GM19463 (cell line): ENCODE results near the gene TOX2.

Experiments
- ATAC-seq: cut with Tn5 transposase; IDR thresholded peaks from one replicate; pipeline ENCODE4 v1.9.1; 2021; ENCODE audit warnings: mild to moderate bottlenecking, moderate library complexity; ENCODE audit not compliant: unreplicated experiment

The TOX2 gene

DNA sequence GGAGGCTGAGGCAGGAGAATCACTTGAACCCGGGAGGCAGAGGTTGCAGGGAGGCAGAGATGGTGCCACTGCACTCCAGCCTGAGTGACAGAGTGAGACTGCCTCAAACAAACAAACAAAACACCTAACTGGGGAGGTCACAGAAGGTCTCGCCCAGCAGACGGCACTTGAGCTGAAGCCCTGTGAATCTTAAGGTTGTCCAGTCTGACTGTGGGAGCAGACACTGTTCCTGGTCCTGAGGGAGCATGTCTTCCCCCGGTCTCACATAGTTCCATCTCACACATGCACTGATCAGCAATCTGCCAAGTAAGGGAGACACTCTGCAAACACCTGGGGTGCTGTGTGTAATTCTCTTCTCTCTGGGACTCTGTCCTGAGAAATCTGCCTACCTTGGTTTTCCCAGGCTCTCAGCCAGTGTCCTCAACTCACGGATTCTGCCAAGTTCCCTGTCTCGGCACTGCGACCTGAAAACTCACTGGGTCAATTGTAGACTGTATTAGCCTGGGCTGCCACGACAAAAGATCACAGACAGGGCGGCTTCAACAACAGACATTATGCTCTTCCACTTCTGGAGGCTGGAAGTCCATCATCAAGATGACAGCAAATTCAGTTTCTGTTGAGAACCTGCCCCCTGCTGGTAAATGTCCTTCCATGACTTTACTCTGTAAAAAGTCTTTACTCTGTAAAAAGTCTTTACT is 178.0 kb downstream of the TOX2 start:
- ATAC-seq = no peak

DNA sequence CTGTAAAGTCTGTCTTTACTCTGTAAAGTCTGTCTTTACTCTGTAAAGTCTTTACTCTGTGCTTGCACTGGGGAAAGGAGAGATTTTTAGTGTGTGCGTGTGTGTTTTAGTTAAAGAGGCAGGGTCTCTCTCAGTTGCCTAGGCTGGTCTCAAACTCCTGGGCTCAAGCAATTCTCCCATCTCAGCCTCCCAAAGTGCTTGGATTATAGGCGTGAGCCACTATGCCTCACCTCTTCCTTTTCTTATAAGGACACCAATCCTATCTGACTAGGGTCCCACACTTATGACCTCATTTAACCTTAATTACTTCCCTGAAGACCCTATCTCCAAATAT is 178.6 kb downstream of the TOX2 start:
- ATAC-seq = no peak

DNA sequence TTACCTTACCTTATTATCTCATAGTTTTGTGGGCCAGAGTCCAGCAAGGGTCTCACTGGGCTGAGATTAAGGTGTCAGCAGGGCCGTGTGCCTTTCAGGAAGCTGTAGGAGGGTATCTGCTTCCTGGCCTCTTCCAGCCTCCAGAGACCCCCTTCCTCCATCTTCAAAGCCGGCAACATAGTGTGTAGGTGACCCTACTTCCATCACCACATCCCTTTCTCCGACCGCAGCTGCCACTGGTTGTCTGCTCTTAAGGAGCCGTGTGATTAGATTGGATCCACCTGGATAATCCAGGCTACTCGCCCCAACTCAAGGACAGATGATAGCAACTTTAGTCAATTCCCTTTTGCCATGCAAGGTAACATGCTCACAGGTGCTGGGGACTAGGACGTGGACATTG is 181.2 kb downstream of the TOX2 start:
- ATAC-seq = no peak

DNA sequence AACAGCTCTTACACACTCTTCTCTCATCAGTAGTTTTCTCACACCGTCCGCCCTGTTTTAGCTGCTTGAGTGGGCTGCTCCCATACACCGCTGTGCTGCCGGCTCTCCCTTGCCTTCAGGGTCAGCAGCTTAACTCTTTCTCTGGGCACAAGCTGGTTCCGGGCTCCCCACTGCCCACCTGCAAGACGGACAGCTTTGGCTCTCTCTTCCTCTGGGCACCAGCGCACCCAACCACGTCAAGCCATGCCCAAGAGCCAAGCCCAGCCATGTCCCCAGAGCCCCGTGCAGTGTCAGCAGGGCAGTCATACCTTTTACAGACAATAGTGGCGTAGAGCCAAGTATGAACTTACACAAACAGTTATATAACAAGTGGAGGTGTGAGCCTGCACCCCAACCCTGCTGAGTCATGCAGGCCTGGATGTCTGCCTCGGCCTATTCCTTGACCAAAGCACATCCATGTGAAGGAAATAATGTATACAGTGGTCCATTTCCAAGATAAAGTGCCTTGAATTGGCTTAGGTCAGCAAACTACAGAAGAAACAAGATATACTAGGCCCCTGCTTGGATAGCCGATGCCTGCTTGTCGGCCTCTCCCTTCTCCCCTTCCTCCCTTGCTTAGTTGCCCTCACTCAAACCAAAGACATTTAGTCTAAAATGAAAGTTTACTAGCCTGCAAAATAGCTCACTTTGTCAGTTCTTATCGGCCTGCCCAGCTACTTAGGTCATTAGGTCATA is 183.0 kb downstream of the TOX2 start:
- no peak for ATAC-seq

DNA sequence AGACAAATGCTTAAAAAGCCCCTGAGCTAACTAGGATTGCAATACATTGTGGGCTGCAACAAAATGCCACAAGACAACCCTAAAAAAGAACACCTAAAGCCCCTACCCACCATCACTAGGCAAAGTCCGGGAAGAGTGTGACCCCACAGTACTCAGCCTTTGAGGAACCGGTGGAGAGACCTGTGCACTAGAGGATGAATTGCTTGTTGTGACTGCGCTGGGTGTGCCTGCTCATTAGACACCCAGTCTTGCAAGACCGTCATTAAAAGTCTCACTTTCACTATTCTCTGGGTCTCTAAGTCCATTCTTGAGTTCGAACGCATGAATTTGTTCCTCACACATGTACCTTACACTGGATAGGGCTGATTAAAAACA is 183.6 kb downstream of the TOX2 start:
- ATAC-seq = no peak

DNA sequence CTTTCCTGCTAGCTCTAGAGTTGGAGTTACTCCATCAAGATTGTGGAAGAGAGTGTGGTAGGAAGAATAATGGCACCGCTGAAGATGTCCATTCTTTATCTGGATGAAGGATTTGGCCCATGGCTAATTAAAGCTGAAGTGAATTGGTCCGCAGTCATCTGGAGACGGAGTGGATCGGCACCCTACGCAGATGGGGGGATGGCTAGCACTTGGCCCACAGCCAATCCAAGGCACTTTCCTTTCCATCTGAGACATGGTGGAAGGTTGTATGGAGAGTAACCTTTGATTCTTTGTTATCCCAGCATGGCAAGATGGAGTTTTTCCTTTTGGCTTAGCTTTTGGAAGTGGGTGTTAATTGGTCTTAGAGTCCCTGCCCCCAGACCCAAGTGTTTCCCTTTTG is 184.0 kb downstream of the TOX2 start:
- ATAC-seq = no peak

DNA sequence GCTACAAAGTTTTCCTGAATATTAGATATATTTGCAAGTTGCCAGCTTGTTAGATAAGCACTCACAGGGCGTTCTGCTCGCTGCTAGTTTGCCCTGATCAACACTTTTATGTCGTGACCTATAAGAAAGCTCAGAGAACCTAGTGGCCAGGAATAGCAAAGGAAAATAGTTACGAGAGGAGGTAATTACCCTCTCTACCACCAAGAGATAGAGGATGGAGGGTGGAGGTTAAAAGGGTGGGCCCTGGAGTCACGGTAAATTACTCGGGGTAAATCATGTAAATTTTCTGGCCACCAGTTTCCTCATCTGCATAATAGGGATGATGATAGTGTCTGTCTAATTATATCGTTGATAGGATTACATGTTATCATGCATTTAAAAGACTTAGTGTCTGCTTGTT is 185.2 kb downstream of the TOX2 start:
- ATAC-seq = no peak

DNA sequence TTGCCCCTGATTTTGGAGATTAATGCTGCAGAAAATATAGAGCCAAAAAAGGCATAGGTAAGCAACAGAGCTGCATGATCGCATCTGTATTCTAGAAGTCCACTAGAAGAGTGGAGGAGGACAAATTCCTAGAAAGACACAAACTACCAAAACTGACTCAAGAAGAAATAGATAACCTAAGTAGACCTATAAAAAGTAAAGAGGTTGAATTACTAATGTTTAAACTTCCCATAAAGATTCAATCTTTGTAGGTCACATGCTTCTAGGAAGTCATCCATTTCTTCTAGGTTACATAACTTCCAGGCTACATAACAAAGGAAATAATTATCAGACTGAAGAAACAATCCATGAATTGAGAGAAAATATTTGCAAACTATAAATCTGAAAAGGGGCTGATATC is 187.9 kb downstream of the TOX2 start:
- no peak for ATAC-seq

DNA sequence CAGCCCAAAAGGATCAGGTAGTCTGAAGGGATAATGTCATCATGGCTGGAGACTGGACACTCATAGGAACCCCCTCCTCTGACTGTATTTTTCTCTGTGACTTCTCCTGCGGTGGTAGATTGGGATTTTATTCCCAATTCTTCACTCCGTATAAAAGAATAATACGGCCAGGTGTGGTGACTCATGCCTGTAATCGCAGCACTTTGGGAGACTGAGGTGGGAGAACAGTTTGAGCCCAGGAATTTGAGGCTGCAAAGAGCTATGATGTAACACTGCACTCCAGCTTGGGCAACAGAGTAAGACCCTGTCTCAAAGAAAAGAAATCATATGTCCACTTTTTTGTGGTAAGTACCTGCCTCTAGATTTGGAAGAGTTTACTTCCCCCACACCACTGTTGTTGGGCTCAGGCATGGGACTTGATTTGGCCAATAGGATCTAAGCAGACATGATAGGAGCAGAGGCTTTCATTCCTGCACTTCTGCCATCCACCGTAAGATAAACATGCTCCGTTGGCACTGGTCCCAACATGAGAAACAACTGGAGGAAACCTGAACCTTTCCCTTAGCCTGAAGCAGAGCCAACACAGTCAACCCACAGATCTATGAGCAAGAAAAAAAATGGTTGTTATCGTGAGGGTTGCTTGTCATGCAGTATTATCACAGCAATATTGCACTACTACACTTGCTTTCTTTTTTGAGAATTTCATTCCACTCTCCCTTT is 190.3 kb downstream of the TOX2 start:
- no peak for ATAC-seq

DNA sequence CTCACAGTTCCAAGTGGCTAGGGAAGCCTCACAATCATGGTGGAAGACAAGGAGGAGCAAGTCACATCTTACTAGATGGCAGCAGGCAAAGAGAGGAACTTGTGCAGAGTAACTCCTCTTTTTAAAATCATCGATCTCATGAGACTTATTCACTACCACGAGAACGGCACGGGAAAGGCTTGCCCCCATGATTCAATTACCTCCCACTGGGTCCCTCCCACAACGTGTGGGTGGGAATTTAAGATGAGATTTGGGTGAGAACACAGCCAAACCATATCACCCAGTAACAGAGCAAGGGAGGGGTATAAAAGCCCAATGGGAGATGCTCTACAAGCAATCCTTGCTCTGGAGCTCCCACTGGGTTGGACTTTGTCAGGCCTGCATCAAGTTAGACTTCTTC is 192.0 kb downstream of the TOX2 start:
- ATAC-seq = no peak

DNA sequence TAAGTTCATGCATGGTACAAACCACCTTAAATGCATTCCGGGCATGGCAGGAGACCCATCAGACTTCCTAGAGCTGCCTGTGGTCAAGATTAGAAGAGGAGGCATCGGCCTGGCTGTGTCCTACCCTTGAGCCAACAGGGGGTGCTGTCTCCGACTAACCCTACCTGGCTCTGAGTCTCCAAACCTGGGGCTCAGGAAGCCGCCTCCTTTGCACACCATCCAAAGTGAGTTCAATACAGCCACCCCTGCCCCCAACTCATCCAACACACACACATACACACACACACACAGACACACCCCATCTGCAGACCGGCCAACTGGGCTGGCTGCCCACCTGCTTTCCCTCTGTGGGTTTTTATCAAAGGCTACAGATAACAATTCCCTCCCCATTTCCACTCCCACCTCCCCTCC is 195.3 kb downstream of the TOX2 start:
- ATAC-seq = no peak

DNA sequence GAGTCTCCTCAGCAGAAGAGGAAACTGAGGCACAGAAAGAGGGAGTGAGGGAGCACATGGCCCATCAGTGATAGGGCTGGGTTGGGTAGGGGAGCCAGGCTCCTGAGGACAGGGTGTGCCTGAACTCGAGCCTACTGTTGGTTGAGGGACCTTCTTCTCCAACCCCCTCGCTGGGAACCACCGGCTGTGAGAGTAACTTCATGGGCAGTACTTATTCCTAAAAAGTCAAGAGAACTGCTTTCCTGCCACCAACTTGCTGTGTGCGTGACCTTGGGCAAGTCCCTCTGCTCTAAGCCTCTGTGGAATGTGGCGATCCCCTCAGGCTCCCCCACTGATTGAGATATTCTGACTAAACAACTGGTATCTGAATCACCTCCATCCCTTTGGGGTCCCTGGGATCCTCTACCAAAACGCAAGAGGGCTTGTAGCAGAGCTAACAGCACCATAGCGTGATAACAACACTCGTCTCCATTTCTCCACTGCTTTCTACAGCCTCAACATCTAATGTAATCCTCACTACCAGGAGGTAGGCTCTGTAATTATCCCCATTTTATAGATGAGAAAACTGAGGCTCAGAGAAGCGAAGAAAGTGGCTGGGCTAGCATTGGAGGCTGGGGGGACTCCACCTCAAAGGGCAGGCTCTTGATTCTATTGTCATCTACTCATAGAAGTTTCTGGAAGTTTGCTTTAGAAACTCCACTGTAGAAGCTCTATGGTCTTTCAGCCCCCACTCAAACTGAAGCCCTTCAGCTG is 196.3 kb downstream of the TOX2 start:
- no peak for ATAC-seq

DNA sequence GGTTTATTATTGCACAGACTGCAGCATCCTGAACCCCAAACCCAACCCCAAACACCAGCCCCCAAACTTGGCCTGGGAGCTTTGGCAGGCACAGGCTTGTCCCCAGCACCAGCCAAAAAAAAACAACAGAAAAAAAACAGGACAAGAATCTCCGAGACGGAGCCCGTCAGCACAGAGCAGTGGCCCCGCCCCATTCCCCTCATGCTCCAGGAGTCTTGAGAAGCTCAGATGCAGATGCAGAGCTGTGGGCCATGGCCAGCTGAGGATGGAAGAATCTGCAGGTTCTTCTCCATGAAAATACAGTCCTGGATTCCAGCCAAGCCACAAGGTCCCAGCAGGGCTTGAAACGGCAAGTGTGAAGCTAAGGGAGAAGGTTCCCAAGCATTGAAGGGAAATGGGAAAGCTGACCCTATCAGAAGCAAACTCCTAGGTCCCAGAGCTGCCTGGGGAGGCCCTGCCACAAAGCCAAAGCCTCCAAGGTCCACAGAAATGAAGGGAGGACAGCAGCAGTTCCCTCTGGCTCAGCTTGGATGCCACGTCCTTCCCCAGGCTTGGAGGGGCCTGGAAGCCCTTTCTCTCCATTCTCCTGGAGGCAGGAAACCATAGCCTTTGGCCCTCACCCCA is 197.2 kb downstream of the TOX2 start:
- no peak for ATAC-seq

DNA sequence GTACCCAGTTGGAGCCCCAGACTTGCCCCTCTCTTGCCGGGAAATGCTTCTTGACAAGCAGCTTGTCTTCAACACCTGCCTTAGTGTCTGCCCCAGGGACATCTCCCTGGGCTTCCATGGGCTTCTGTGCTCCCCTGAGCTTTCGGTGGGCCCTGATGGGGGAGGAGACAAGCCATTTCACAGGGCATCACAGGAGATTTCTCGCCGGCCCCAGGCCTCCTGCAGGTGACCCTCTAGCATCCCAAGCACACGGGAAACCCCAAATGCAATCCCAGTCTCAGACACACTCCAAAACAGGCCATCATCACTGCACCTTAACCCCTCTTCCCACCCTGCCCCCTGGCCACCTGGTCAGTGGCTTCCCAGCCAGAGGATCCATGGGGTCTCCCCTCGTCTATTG is 197.8 kb downstream of the TOX2 start:
- ATAC-seq = no peak

DNA sequence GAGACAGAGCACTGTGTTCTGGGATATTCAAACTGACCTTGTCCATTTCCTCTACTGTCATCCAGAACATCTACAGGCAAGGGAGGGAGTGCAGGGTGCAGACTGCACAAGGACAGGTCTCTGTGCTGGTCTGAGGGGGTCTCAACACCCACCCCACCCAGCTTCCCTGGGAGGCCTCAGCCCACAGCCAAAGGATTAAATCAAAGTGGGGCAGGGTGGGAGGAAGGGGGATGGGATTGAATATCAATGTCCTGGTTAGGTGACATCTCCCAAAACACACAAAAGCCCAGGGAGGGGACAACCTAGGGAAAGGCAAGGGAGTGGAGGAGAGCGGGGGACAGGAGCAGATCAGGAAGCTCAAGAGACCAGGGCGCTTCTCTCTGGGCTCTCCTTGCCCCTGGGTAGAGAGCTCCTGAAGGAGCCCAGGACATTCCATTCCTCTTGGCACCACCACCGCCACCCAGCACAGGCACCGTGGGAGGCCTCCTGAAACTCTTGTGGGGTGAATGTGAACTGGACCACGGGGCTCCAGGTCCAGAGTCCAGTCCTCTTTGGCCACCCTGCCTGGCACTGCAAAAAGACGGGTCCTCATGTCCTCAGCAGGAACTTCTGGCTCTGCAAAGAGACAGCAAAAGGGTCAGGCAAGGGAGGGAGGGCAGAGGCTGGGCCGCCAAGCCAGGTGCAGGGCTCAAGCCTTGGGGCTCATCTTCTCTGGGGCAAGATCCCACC is 198.4 kb downstream of the TOX2 start:
- no peak for ATAC-seq

DNA sequence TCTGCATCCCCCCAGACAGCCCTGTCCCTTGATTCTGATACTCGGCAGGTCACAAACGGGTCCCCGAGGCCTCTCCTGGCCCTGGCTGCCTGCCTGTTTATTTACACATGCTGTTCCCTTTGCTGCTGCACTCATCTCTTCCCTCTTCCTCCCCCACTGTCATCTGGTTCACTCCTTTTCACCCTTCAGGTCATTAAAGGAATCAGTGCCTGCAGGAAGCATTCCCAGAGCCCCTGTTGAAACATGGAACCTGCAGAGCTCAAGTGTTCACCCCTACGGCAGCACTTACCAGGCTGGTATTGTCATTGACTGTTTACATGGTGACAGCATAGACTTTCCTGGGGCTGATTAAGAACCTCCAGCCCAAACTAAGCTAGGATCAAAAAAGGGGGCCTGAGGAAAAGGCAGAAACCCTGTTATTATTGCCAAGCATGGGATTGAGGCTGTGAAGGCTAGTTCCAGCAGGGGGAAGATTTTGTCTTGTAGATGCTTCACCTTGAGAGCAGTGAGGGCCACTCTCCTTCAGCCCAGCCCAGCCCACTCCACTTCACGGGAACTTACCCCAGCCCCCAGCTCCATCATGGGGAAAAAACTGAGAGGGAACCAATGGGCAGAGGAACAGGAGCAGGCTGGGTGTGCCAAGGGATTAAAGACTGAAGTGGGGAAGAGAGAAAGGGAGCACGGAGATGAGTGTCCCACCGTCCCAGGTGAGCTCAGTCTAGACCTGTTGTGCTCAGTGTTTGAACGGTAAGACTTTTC is 199.1 kb downstream of the TOX2 start:
- no peak for ATAC-seq

DNA sequence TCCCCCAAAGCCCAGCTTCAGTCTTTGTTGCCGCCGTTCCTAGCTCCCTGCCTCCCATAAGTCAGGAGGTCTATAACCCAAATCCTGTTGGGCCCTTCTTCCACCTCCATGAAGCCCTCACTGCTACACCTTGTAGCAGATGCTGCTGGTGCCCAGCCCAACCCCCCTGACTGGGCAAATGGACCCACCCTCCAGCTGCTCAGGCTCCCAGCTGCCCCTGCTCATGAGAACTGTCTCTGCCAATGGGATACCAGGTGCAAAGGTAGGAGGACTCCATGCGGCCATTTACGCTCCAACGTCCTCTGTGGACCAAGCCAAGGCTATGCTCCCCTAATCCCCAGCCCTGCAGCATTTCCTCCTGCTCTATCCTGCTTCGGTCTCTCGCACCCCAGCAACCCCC is 200.5 kb downstream of the TOX2 start:
- no peak for ATAC-seq

DNA sequence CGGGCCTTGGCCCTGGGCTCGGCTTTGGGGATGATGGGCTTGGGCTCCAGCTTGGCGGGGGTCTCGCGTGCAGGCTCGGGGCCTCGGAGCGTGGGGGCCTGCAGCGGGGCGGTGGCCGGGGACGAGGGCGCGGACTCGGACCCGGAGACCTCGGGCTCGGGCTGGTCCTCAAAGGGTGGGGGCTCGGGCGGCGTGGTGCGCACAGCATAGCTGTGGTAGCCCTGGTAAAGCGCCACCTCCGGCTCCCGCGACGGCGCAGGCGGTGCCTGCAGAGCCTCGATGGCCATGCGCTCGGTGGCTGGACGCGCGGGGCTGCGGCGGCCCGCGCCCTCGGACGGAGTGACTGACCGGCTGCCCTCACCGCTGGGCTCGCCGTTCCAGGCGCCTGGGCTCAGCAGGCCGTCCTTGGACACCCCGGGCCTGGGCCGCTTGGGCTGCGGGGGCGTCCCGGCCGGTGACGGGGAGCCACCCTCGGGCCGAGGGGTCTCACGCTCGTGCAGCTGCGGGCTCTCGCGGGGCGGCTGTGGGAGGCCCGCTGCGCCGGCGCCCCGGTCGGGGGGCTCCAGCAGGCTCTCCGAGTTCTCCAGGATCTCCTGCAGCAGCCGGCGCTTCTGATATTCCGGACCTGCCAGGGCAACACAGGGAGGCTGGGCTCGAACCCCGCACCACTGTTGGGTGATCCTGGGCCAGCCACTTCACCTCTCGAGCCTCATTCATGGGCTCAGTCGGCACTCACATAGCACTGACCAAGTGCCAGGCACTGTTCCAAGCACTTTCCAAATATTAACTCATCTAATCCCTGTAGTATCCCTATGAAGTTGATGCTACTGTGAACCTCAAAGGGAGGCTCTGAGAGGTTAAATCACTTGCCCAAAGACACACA is 201.4 kb downstream of the TOX2 start:
- ATAC-seq = no peak
